Measurements from ENCODE around the gene RIOK2. TPM values are rescaled to one million over a fixed set of nuclear protein-coding genes. Genes with fewer than 3 reads are reported as not detected.
"Not testable (repeated sequence)": the region's sequence is repeated elsewhere in the genome, so short reads cannot be mapped to it uniquely, and the experiment has no call there.

Gene RIOK2
- 10 to 100 TPM in 2 of 3 donors, 1 to 10 TPM in 1; 6.9 to 11.7 (median 11.4) TPM for polyA plus RNA-seq

DNA sequence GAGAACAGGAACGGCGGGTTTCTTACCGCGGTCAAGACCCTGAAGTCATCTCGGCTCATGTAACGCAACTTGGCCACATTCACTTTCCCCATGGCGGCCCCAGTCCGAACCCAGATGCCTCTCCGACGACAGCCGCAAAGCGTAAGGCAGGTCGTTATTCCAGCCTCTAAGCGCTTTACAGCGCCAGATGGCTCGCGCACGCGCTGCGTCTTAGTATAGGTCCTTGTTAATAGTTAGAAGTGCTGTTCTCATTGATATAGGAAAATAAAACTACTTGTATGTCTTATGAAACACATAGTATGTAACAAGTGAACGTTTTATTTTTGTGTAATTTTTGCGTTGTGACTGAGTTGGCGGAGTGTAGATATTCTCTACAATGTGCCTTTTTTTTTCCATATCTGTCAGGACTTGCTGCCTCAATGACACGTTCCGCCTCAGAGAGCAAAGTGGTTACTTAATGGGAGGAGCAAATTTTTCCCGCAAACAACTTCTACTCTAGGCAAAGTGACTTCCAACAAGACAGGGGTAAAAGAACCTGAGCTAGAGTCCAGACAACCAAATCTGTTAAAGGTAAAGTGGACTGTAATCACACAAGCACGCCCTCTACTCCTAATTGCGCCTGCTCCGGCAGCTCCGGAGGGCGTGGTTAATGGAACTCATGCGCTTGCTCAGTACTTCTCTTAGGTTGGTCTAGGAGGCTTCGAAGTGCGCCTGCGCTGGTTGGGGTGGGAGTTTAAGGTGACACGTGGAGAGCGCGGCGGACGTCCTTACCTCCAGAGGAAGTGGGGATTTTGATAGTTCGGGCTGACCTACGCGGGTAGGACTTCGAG is at the start of gene RIOK2:
Gene RIOK2 (minus strand): TSS at position 148 of the 830 bp plus-strand sequence. CDS start 56 bp downstream, at position 92.
- H3K27ac ChIP-seq (ENCODE audit: low read depth, low read length), result no peak within 1 kb of the TSS
- WGBS, 3 donors, result 0% methylated on average over 44 of the region's 44 CpGs

DNA sequence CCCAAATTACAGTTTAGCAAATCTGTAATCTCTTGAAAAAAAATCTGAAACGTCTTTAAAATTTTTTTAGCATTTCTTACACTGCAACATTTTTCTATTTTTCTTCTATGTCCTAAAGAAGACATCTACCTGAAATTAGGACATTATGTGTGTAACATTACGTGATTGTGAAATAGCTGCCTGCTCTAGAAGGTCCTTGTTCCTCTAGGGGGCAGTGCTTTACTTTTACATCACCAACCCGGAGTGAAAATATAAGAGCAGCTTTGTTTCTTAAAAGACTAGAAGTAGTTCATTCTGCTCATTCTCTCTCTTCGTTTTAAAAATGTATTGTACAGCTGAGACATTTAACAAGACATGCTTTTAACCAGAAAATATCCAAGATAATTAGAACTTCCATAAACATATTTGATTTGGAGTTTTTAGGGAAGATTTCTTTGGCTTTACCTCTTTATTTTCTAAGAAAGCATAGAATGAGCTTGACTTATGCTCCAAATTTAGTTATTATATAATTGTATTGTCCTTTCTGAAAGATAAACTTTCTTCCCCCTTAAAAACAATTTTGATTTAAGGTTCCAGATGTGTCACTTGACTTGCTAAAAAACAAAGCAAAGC is 48.1 kb upstream of the RIOK2 start:
- 1 to 4% (median 2%) methylated on average over 4 of the region's 4 CpGs for WGBS, 3 donors

GRCh38 chr5:97229688-97230285 is 46.7 kb upstream of the RIOK2 start:
- no peak overlapping the region for H3K27ac ChIP-seq (ENCODE audit: low read depth, low read length)
- 53 to 62% (median 55%) methylated on average over 6 of the region's 6 CpGs for WGBS, 3 donors

More for the DNA sequence above, 48.1 kb upstream of the RIOK2 start:
- no peak overlapping the region for H3K27ac ChIP-seq (ENCODE audit: low read depth, low read length)

DNA sequence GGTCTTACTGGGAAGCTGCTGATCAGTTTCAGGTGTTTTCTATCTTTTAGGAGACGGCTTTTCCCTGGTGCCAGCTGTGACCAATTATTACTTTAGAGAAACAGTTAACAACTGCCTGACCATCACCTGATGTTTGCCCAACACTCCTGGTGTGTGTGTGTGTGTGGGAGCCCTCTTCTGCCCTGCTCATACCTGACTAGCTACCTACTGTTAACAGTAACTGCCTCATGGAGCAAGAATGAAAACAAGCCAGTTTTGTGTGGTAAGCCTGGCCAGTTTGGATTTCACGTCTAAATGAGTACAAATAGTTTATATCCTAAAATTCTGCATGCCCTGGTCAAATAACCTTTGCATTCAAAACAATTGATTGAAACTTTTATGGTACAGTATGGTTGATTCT is 46.1 kb upstream of the RIOK2 start:
- H3K27ac ChIP-seq (ENCODE audit: low read depth, low read length), result no peak overlapping the region
- WGBS, 3 donors, result 50 to 87% (median 82%) methylated on average over 2 of the region's 2 CpGs

GRCh38 chr5:97225222-97225621 is 42.2 kb upstream of the RIOK2 start:
- no peak overlapping the region for H3K27ac ChIP-seq (ENCODE audit: low read depth, low read length)

DNA sequence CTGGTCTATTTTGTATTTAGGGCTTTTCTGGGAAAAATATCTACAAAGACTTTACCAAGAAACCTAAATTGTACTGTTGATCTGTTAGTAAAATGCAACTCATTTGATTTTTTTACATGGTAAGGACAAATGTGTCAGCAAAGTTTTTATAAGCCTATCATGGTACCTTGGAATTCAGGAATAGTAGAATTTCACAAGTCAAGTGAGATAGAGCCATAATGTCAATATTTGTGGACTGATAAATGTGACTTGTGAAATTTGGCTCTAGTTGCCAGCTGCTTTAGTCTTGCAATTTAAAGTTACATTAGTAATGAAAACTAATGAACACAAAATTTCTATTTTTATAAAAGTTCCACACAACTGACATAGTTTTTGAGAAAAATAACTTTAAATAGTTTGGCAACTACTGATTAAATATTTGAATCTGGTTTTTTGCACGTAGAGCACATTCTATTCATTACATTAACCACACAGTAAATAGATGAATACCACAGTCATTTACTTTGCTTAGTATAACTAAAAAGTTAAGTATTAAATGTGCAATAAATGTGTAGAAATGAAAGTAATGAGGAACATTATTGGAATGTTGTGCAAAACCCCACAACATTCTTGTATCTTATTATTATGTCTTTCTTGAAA is 41.2 kb upstream of the RIOK2 start:
- WGBS, 3 donors, result 13 to 69% (median 57%) methylated on average over 1 of the region's 1 CpG
- no peak overlapping the region for H3K27ac ChIP-seq (ENCODE audit: low read depth, low read length)

DNA sequence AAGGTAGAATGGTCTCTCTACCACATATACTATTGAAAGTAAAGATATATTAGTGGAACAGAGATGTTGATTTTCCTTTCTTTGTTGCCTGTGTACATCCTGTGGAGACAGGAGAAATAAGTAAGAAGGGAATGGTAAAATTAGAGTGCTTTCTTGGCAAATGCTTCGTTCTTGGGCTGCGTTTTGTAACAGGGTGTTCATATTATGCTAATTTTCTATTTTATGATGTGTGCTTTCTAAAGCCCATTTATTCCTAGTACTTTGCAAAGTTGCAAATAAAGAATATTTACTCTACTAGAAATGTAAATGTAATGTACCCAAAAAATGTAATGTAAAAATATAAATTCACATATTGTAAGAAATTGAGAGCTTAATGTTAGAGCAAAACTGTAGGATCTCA is 40.5 kb upstream of the RIOK2 start:
- WGBS, 3 donors, result 72 to 84% (median 81%) methylated on average over 2 of the region's 2 CpGs
- H3K27ac ChIP-seq (ENCODE audit: low read depth, low read length), result no peak overlapping the region

GRCh38 chr5:97209343-97209742 is 26.3 kb upstream of the RIOK2 start:
- H3K27ac ChIP-seq (ENCODE audit: low read depth, low read length), result no peak overlapping the region
- WGBS, 3 donors, result 89 to 96% (median 92%) methylated on average over 2 of the region's 2 CpGs

DNA sequence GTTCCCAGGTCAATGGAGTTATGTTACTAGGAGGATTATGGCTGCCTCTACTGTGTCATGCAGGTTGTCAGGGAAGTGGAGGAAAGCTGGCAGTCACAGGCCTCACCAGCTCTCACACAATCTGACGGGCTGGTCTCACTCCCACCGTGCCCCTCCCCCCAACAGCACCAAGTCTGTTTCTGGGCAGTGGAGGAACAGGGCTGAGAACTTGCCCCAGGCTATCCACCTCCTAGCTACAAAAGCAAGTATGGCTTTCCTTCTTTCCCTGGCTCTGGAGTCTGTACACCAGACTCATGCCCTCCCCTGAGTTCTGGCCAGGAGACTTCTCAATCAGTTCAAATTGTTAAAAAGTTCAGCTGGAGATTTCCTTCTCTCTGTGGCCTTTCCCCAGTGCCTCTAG is 25.7 kb upstream of the RIOK2 start:
- WGBS, 3 donors, result 82 to 97% (median 88%) methylated on average over 2 of the region's 2 CpGs
- H3K27ac ChIP-seq (ENCODE audit: low read depth, low read length), result no peak overlapping the region

- no peak overlapping the region for H3K27ac ChIP-seq (ENCODE audit: low read depth, low read length)
Observed at GRCh38 chr5:97208184-97208713, 25.2 kb upstream of the RIOK2 start.

GRCh38 chr5:97194366-97194765 is 11.3 kb upstream of the RIOK2 start:
- no peak overlapping the region for H3K27ac ChIP-seq (ENCODE audit: low read depth, low read length)
- WGBS, 3 donors, result 32 to 38% (median 36%) methylated on average over 2 of the region's 2 CpGs

More at GRCh38 chr5:97208184-97208713, 25.2 kb upstream of the RIOK2 start:
- WGBS, 3 donors, result 93 to 98% (median 97%) methylated on average over 6 of the region's 6 CpGs

DNA sequence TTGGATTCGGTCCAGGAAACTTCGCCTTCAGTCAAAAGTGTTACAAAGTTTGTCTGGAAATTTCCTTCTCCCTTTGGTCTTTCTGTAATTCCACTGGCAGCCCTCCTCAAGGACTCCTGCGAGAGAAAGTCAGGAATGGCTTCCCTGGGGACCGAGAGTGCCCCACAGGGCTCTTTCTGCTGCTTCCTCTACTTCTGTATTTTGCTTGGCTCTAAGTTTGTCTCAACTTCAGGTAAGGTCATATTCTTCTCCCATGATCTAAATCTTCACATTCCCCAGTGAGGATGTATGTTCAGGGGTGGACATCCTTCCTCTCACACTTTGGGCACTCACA is 10.3 kb upstream of the RIOK2 start:
- WGBS, 3 donors, result 72 to 80% (median 79%) methylated on average over 4 of the region's 4 CpGs
- no peak overlapping the region for H3K27ac ChIP-seq (ENCODE audit: low read depth, low read length)

DNA sequence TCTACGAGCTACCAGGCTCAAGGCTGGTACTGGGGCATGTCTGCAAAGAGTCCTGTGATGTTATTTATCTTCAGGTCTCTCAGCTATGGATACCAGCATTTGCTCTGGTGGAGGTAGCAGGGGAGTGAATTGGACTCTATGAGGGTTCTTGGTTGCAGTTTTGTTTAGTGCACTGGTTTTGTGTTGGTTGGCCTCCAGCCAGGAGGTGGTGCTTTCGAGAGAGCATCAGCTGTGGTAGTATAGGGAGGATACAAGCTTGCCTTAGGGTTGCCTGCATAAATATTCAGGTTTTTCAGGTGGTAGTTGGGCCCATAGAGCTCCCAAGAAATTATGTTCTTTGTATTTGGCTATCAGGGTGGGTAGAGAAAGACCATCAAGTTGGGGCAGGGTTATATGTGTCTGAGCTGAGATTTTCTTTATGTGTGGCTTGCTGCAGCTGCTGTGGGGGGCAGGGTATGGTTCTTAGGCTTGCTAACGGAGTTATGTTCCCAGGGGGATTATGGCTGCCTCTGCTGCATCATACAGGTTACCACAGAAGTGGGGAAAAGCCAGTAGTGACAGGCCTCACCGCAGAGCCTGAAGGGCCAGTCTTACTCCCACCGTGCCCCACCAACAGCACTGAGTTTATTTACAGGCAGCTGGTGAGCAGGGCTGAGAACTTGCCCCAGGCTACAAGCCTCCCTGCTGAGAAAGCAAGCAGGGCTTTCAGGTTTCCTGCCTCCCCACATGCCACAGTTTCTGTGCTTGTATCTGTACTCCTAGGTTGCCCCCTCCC is 9.7 kb upstream of the RIOK2 start:
- H3K27ac ChIP-seq (ENCODE audit: low read depth, low read length), result no peak overlapping the region
- WGBS, 3 donors, result 63 to 77% (median 72%) methylated on average over 5 of the region's 5 CpGs

GRCh38 chr5:97191893-97192292 is 8.8 kb upstream of the RIOK2 start:
- H3K27ac ChIP-seq (ENCODE audit: low read depth, low read length), result no peak overlapping the region
- WGBS, 3 donors, result 85 to 92% (median 89%) methylated on average over 2 of the region's 2 CpGs

- WGBS, 3 donors, result 77 to 100% (median 86%) methylated on average over 1 of the region's 1 CpG
- H3K27ac ChIP-seq (ENCODE audit: low read depth, low read length), result not testable (repeated sequence)
Observed at GRCh38 chr5:97189523-97189922, 6.5 kb upstream of the RIOK2 start.

DNA sequence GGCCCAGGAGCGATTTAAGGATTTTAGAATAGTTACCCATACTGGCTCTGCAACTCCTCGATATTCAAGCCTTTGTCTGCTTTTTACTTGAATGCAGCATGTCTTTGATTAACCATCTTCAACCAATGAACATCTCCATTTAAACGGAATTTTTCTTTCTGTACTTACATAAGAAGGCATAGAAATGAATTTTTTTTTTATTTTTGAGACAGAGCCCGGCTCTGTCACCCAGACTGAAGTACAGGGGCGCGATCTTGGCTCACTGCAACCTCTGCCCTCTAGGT is 825 bp upstream of the RIOK2 start:
- H3K27ac ChIP-seq (ENCODE audit: low read depth, low read length), result no peak overlapping the region
- WGBS, 3 donors, result 39 to 49% (median 41%) methylated on average over 6 of the region's 6 CpGs

DNA sequence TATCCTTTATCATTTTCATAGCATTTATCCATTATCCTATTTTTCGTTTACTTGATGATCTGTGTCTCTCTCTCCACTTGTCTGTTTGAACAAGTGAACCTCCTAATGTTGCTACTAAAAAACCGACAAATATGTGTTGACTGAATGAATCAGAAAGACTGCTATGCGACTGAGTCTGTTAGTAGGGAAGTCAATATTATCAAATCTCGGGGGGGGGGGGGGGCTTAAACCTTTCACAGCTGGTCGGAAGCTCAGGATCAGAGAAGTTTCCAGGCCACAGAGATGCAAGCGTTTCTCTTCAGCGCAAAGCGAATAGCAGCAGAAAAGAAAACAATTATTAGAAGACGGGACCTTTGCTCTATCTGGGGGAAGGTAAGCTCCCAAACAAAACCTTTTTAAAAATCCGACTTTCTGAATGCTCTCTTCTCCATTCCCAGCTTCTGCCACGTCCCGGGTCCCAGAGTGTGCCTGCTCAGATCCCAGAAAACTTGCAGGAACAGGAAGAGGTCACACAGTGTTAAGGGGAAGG is 412 bp downstream of the RIOK2 start:
- no peak overlapping the region for H3K27ac ChIP-seq (ENCODE audit: low read depth, low read length)
- 0 to 2% (median 0%) methylated on average over 12 of the region's 12 CpGs for WGBS, 3 donors

DNA sequence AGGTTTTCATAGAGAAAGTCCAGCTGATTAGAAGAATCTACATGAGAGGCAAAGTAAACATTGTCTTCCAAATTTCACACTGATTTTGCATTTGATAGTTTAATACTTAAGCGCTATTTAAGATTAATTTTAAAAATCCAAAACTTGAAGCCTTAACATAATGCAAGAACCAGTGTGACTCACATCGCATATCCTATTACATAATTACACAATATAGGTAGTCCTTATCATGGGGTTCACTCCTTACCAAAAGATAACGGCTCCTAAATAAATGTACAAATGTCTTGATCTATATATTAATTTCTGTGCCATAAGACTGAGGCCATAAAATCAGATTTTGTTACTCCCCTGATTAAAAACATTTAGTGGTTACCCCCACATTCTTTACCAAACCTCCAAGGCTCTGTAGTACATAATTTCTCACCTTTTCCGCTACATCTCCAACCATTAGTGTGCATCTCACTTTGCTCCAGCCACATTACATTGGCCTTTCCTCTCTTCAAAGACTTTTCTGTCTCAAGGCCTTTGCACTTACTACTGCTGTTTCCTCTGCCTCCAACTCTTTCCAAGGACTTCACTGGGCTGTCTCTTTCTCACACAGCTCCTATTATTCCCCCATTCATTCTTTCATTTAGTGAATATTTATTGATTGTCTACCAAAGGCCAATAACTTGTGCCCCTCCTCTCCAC is 1.0 kb downstream of the RIOK2 start:
- no peak overlapping the region for H3K27ac ChIP-seq (ENCODE audit: low read depth, low read length)
- 51 to 72% (median 68%) methylated on average over 4 of the region's 4 CpGs for WGBS, 3 donors

All from adipose tissue (tissue), 3 donors.